Upper lobe of left lung (tissue), 6 donors: ENCODE data around the gene IL17RD. TPM values are rescaled to one million over a fixed set of nuclear protein-coding genes. Genes with fewer than 3 reads are reported as not detected.

ENCODE experiments used
- ATAC-seq, 2 donors: fragments of 200-7000 bp; cut with Tn5 transposase; one replicate each; pipeline ENCODE4 v1.9.1; 2022; ENCODE audit warnings: mild to moderate bottlenecking in 2 of 2, moderate library complexity in 2 of 2; ENCODE audit not compliant: low FRiP score in 2 of 2
- DNase-seq, 2 donors: peaks; one replicate each; pipeline ENCODE4 v3.0.0-alpha.2; 2019 to 2020
- H3K27ac ChIP-seq, 4 donors: fragments of 200-600 bp; sonication (generic); one replicate each; pipeline ENCODE4 v1.5.1; 2016 to 2019
- H3K27me3 ChIP-seq, 4 donors: fragments of 200-600 bp; sonication (generic); one replicate each; pipeline ENCODE4 v1.5.1; 2017 to 2019
- H3K36me3 ChIP-seq, 4 donors: fragments of 200-600 bp; sonication (generic); one replicate each; pipeline ENCODE4 v1.5.1; 2016 to 2019
- H3K4me1 ChIP-seq, 4 donors: fragments of 200-600 bp; sonication (generic); one replicate each; pipeline ENCODE4 v1.5.1; 2018 to 2019
- H3K4me3 ChIP-seq, 4 donors: fragments of 200-600 bp; sonication (generic); one replicate each; pipeline ENCODE4 v1.5.1; 2017 to 2019; ENCODE audit warnings: mild to moderate bottlenecking in 2 of 4, moderate library complexity in 1 of 4
- H3K9me3 ChIP-seq, 4 donors: fragments of 200-600 bp; sonication (generic); one replicate each; pipeline ENCODE4 v1.5.1; 2018 to 2019
- CTCF ChIP-seq, 6 experiments: fragments of 450-650 bp in 4 of 6; fragments of 200-600 bp in 2 of 6; sonication (generic) in 2 of 6; IDR thresholded peaks; one replicate each; pipeline ENCODE4 v1.5.1; 2016 to 2019; ENCODE audit warnings: antibody characterized with exemption in 6 of 6
- EP300 ChIP-seq, 4 donors: sonication (generic); formaldehyde crosslinking; IDR thresholded peaks; one replicate each; pipeline ENCODE4 v1.5.1; 2017; ENCODE audit warnings: antibody characterized with exemption in 4 of 4, control low read depth in 2 of 4
- POLR2A ChIP-seq, 4 donors: fragments of 450-650 bp; IDR thresholded peaks; one replicate each; pipeline ENCODE4 v1.5.1; 2016 to 2017; ENCODE audit warnings: antibody characterized with exemption in 4 of 4, mild to moderate bottlenecking in 2 of 4
- POLR2AphosphoS5 ChIP-seq, 2 donors: sonication (generic); formaldehyde crosslinking; IDR thresholded peaks; one replicate each; pipeline ENCODE4 v1.5.1; 2017; ENCODE audit warnings: antibody characterized with exemption in 2 of 2
- WGBS, 2 donors: methylation state at CpG; one replicate each; pipeline ENCODE4 v1.1.5; 2017 to 2018; 5-methylcytosine and 5-hydroxymethylcytosine counted together
- total RNA-seq, 6 donors: library from RNA; depleted of rRNA in 4 of 6; stranded (reverse); fragments of >200 nt in 4 of 6; gene quantifications; one replicate each; pipeline versions ENCODE4 v1.1.0 to v1.2.1, GENCODE V29; 2016 to 2021
- donor health status: DM: no; HTN: no; CAD: no; lungs with moderate emphysema.
- donor health status: DM: no; HTN: yes; CAD: no; lungs with severe emphysema.

Gene IL17RD
- total RNA-seq, 6 donors from 2014 or later, result under 0.01 to 2.7 (median 0.49) TPM

DNA sequence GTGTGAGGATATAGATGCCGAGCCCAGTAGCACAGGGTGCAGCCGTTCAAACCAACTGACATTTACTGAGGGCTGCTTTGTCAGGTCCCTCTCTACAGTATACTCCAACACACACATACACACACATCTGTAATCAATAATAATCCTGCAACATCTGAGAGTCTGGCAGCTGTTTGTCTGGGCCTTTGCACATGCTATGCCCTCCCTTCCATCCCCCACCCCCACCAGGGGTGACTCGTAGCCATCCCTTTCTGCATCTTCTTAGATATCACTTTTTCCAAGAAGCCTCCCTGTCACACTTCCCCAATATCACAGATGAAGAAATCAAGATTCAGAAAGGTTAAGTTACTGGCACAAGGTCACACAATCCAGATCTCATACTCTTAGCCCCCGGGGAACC, 91.0 kb downstream of the IL17RD start:
- Histone ChIP-seq H3K27me3 (peaks cover 0 to 6% (median 0%) of the 10 kb centered on the region in 4 donors), H3K9me3 (no peaks in the 10 kb centered on the region), H3K27ac (no peak overlapping the region), H3K4me3 (no peak overlapping the region), H3K4me1 (peaks cover 8 to 15% (median 12%) of the 10 kb centered on the region in 4 donors), H3K36me3 (no peaks in the 10 kb centered on the region)
- TF ChIP-seq POLR2A (IDR thresholded peaks at IDR 0.05), result no peak
- TF ChIP-seq CTCF (IDR thresholded peaks at IDR 0.05), result no peak
- no peak for TF ChIP-seq EP300 (IDR thresholded peaks at IDR 0.05)
- TF ChIP-seq POLR2AphosphoS5 (IDR thresholded peaks at IDR 0.05), result no peak
- WGBS, 2 donors, result 82 to 91% methylated on average over 4 of the region's 4 CpGs
- no peak for ATAC-seq
- no peak for DNase-seq

GRCh38 chr3:57073628-57074027, 91.5 kb downstream of the IL17RD start:
- no peak overlapping the region for H3K27ac ChIP-seq
- no peak for DNase-seq
- H3K9me3 ChIP-seq, result no peaks in the 10 kb centered on the region
- TF ChIP-seq POLR2A (IDR thresholded peaks at IDR 0.05), result no peak
- no peak for TF ChIP-seq POLR2AphosphoS5 (IDR thresholded peaks at IDR 0.05)
- TF ChIP-seq CTCF (IDR thresholded peaks at IDR 0.05), result no peak
- TF ChIP-seq EP300 (IDR thresholded peaks at IDR 0.05), result no peak
- 91 to 100% methylated on average over 2 to 3 of the region's 3 CpGs for WGBS, 2 donors
- peaks cover 0 to 3% (median 0%) of the 10 kb centered on the region in 4 donors for H3K27me3 ChIP-seq
- H3K4me1 ChIP-seq, result peaks cover 6 to 12% (median 8%) of the 10 kb centered on the region in 4 donors
- H3K36me3 ChIP-seq, result no peaks in the 10 kb centered on the region
- no peak for ATAC-seq
- no peak overlapping the region for H3K4me3 ChIP-seq

DNA sequence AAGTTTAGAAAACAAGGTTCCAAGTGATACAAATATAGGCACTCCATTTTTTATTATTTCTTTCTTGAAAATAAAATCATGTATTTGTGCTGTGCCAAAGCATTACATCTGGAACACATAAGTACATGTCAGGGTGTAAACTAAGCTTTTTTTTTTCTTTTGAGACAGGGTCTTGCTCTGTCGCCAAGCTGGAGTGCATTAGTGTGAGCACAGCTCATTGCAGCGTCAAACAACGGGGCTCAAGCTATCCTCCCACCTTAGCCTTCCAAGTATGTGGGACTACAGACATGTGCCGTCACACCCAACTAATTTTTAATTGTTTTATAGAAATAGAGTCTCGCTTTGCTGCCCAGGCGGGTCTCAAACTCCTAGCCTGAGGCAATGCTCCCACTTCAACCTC, 95.7 kb downstream of the IL17RD start:
- DNase-seq, result no peak
- WGBS, 2 donors, result 69 to 86% methylated on average over 5 of the region's 6 CpGs
- Histone ChIP-seq H3K27ac (no peak overlapping the region), H3K4me3 (no peak overlapping the region), H3K27me3 (no peaks in the 10 kb centered on the region), H3K4me1 (peaks cover 0 to 8% (median 3%) of the 10 kb centered on the region in 4 donors), H3K36me3 (no peaks in the 10 kb centered on the region), H3K9me3 (no peaks in the 10 kb centered on the region)
- TF ChIP-seq CTCF (IDR thresholded peaks at IDR 0.05) (no peak), EP300 (IDR thresholded peaks at IDR 0.05) (no peak), POLR2A (IDR thresholded peaks at IDR 0.05) (no peak), POLR2AphosphoS5 (IDR thresholded peaks at IDR 0.05) (no peak)
- ATAC-seq, result peak in 1 of 2 donors; percentile 25

- peaks cover 0 to 8% (median 4%) of the 10 kb centered on the region in 4 donors for H3K4me1 ChIP-seq
- H3K27me3 ChIP-seq, result no peaks in the 10 kb centered on the region
- 65 to 66% methylated on average over 11 of the region's 11 CpGs for WGBS, 2 donors
- TF ChIP-seq EP300 (IDR thresholded peaks at IDR 0.05) (no peak), CTCF (IDR thresholded peaks at IDR 0.05) (no peak), POLR2AphosphoS5 (IDR thresholded peaks at IDR 0.05) (no peak), POLR2A (IDR thresholded peaks at IDR 0.05) (no peak)
- ATAC-seq, result peak; percentile 79 to 93
- peak in 1 of 2 donors; percentile 41 for DNase-seq
- no peak overlapping the region for H3K27ac ChIP-seq
- no peak overlapping the region for H3K4me3 ChIP-seq
- no peaks in the 10 kb centered on the region for H3K36me3 ChIP-seq
- no peaks in the 10 kb centered on the region for H3K9me3 ChIP-seq
Observed at GRCh38 chr3:57068437-57069089, 96.6 kb downstream of the IL17RD start.

GRCh38 chr3:57066471-57066870, 98.7 kb downstream of the IL17RD start:
- no peak overlapping the region for H3K4me3 ChIP-seq
- TF ChIP-seq POLR2A (IDR thresholded peaks at IDR 0.05) (no peak), CTCF (IDR thresholded peaks at IDR 0.05) (no peak), EP300 (IDR thresholded peaks at IDR 0.05) (no peak), POLR2AphosphoS5 (IDR thresholded peaks at IDR 0.05) (no peak)
- H3K36me3 ChIP-seq, result no peaks in the 10 kb centered on the region
- H3K9me3 ChIP-seq, result no peaks in the 10 kb centered on the region
- H3K4me1 ChIP-seq, result peaks cover 0 to 14% (median 6%) of the 10 kb centered on the region in 4 donors
- no peak overlapping the region for H3K27ac ChIP-seq
- ATAC-seq (no peak), DNase-seq (no peak)
- no peaks in the 10 kb centered on the region for H3K27me3 ChIP-seq
- 97 to 99% methylated on average over 6 of the region's 6 CpGs for whole genome bisulfite sequencing, 2 donors
